Glutamatergic neuron (in vitro differentiated cells): ENCODE results near the gene ADTRP. TPM values are rescaled to one million over a fixed set of nuclear protein-coding genes. Genes with fewer than 3 reads are reported as not detected.

ENCODE experiments used
- DNase-seq: peaks from one replicate; pipeline ENCODE4 v3.0.0; 2022
- H3K27ac Mint-ChIP-seq: one replicate; pipeline ENCODE4 v1.8.0; 2020; ENCODE audit warnings: mild to moderate bottlenecking, mixed read lengths, inconsistent platforms; ENCODE audit not compliant: unreplicated experiment
- H3K27me3 Mint-ChIP-seq: one replicate; pipeline ENCODE4 v1.8.0; 2020; ENCODE audit warnings: mild to moderate bottlenecking, moderate library complexity, mixed read lengths, inconsistent platforms; ENCODE audit not compliant: unreplicated experiment
- H3K36me3 Mint-ChIP-seq: one replicate; pipeline ENCODE4 v1.8.0; 2020; ENCODE audit warnings: mild to moderate bottlenecking, mixed read lengths, inconsistent platforms; ENCODE audit not compliant: unreplicated experiment
- H3K4me1 Mint-ChIP-seq: one replicate; pipeline ENCODE4 v1.8.0; 2020; ENCODE audit warnings: mild to moderate bottlenecking, low read depth, mixed read lengths, inconsistent platforms; ENCODE audit not compliant: unreplicated experiment
- H3K4me3 Mint-ChIP-seq: one replicate; pipeline ENCODE4 v1.8.0; 2020; ENCODE audit warnings: mild to moderate bottlenecking, mixed read lengths, inconsistent platforms; ENCODE audit not compliant: unreplicated experiment
- H3K9me3 Mint-ChIP-seq: one replicate; pipeline ENCODE4 v1.8.0; 2020; ENCODE audit warnings: mild to moderate bottlenecking, moderate library complexity, mixed read lengths, inconsistent platforms; ENCODE audit not compliant: unreplicated experiment
- CTCF ChIP-seq: fragments of 200-600 bp; sonication (generic); IDR thresholded peaks from one replicate; pipeline ENCODE4 v1.5.0; 2021; ENCODE audit not compliant: partially characterized antibody, unreplicated experiment
- total RNA-seq: library from RNA; stranded (reverse); fragmentation: NEBNext Ultra II Directional; extraction: Animal tissue kit (Norgen Biotek cat#: 25700); gene quantifications from one replicate; pipeline ENCODE4 v1.2.1, GENCODE V29; 2021; ENCODE audit not compliant: unreplicated experiment

Gene ADTRP
- total RNA-seq, 1 donor from 2014 or later = not detected

DNA sequence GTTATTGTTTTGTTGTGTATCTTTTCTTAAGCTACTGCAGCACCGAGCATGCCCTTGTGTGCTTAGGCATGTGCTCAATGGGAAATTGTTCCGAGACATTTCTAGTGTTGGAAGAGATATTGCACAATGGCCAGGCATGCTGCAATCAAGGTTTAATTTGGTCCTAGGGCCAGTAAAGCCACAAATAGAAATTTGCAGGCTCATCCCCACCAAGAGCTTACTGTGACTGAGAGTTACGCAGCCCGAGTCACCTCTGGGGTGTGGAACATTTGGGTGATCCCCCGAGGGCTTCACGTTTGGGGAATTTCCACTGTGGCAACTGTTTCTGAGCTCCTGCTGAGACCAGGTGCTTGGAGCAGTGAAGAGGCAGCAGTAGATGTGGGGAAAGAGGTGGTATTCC lies 65.8 kb downstream of the ADTRP start:
- no peak for DNase-seq

GRCh38 chr6:11711984-11712711 lies 66.5 kb downstream of the ADTRP start:
- peaks cover under 1% of the 10 kb centered on the region for H3K4me1 Mint-ChIP-seq
- H3K4me3 Mint-ChIP-seq = no peak overlapping the region
- H3K9me3 Mint-ChIP-seq = no peaks in the 10 kb centered on the region
- TF ChIP-seq CTCF = no peak
- H3K27ac Mint-ChIP-seq = no peak overlapping the region
- no peaks in the 10 kb centered on the region for H3K27me3 Mint-ChIP-seq
- H3K36me3 Mint-ChIP-seq = peaks cover 5% of the 10 kb centered on the region
- DNase-seq = no peak

More for the DNA sequence above, 65.8 kb downstream of the ADTRP start:
- no peak for TF ChIP-seq CTCF
- no peaks in the 10 kb centered on the region for H3K4me1 Mint-ChIP-seq
- H3K4me3 Mint-ChIP-seq = no peak overlapping the region
- no peaks in the 10 kb centered on the region for H3K9me3 Mint-ChIP-seq
- no peak overlapping the region for H3K27ac Mint-ChIP-seq
- peaks cover 5% of the 10 kb centered on the region for H3K36me3 Mint-ChIP-seq
- peaks cover 2% of the 10 kb centered on the region for H3K27me3 Mint-ChIP-seq

GRCh38 chr6:11711003-11711983 lies 67.3 kb downstream of the ADTRP start:
- no peak overlapping the region for H3K4me3 Mint-ChIP-seq
- TF ChIP-seq CTCF = no peak
- H3K27me3 Mint-ChIP-seq = peaks cover under 1% of the 10 kb centered on the region
- no peak for DNase-seq
- peaks cover 5% of the 10 kb centered on the region for H3K36me3 Mint-ChIP-seq
- peaks cover 2% of the 10 kb centered on the region for H3K9me3 Mint-ChIP-seq
- peaks cover 6% of the 10 kb centered on the region for H3K4me1 Mint-ChIP-seq
- H3K27ac Mint-ChIP-seq = no peak overlapping the region

- no peak overlapping the region for H3K4me3 Mint-ChIP-seq
- H3K36me3 Mint-ChIP-seq = peaks cover 5% of the 10 kb centered on the region
- DNase-seq = no peak
- TF ChIP-seq CTCF = no peak
- no peak overlapping the region for H3K27ac Mint-ChIP-seq
- H3K9me3 Mint-ChIP-seq = peaks cover 5% of the 10 kb centered on the region
- peaks cover 4% of the 10 kb centered on the region for H3K27me3 Mint-ChIP-seq
- peaks cover 11% of the 10 kb centered on the region for H3K4me1 Mint-ChIP-seq
These were observed 68.3 kb downstream of the ADTRP start for GRCh38 chr6:11710311-11710761.
